ENCODE data around the gene DMTF1.

DMTF1 gene

DNA sequence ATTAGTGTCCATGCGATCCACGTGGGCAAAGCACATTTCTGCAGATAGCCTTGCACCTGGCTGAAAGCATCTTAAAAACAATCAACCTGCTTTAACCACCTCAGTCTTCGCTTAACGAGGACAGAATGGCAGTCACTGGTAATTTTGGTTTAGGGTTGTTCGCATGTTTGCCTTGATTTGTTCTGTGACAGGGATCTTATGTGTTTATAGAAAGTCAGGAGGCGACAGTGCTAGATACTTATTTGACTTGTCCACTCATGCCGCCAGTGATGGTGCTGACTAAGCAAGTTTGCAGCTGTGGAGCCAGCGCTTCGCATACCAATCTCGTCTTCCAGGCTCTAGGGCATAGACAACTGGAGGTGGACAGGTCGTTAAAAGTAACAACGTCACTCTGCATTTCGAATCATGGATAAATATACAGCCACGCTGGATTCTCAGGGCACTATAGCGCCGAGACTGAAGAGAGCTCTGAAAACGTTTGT, 68.5 kb downstream of the DMTF1 start:
- Histone ChIP-seq H3K4me2 (ENCODE audit: insufficient read depth, low read length, poor library complexity, severe bottlenecking) (peak overlapping the region; percentile 58), H3K27ac (replicated peaks; ENCODE audit: low read length) (no peak overlapping the region), H3K4me3 (ENCODE audit: low read length in 2 of 2) (peak overlapping the region in 1 of 2 donors; percentile 87), H4K8ac (ENCODE audit: low read depth, low read length) (no peak overlapping the region), H2BK120ac (ENCODE audit: low read depth, low read length) (no peak overlapping the region), H3K27me3 (ENCODE audit: control insufficient read depth in 3 of 3, insufficient read depth in 3 of 3, low read depth in 1 of 3, low read length in 3 of 3) (peaks cover 0 to 46% (median 17%) of the 10 kb centered on the region in 3 experiments), H3K23ac (ENCODE audit: low read depth, low read length, poor library complexity) (no peak overlapping the region), H3K9ac (ENCODE audit: low read depth, low read length, poor library complexity) (no peak overlapping the region), H2BK15ac (ENCODE audit: low read length) (no peak overlapping the region), H2AK5ac (ENCODE audit: low read depth, low read length) (no peak overlapping the region), H3K79me1 (ENCODE audit: low read depth, low read length) (no peaks in the 10 kb centered on the region), H3K9me3 (replicated peaks in 1 of 2; ENCODE audit: control insufficient read depth in 2 of 2, insufficient read depth in 1 of 2, low read depth in 1 of 2, low read length in 2 of 2) (peaks cover 0 to 7% of the 10 kb centered on the region in 2 donors), H3K4ac (ENCODE audit: low read length) (no peak overlapping the region), H3K14ac (ENCODE audit: low read length) (no peak overlapping the region), H3K36me3 (replicated peaks in 1 of 2; ENCODE audit: control insufficient read depth in 2 of 2, insufficient read depth in 2 of 2, low read length in 2 of 2) (peaks cover 2 to 23% of the 10 kb centered on the region in 2 donors), H4K91ac (ENCODE audit: low read depth, low read length, poor library complexity) (no peak overlapping the region), H3K4me1 (ENCODE audit: control insufficient read depth in 2 of 2, insufficient read depth in 1 of 2, low read depth in 1 of 2, low read length in 2 of 2) (peaks cover 6 to 12% of the 10 kb centered on the region in 2 donors), H2BK12ac (ENCODE audit: low read length) (no peak overlapping the region), H2AFZ (ENCODE audit: low read length) (peak overlapping the region; percentile 99), H3K18ac (ENCODE audit: low read length) (no peak overlapping the region), H2BK5ac (ENCODE audit: low read length) (peak overlapping the region; percentile 85)
- no peak for DNase-seq (ENCODE audit: low spot score)
- no CpG with 5 or more reads among the region's 17 CpGs for WGBS, 2 donors (ENCODE audit: extremely low coverage in 2 of 2, insufficient read length in 2 of 2, insufficient replicate concordance in 1 of 2)

DNA sequence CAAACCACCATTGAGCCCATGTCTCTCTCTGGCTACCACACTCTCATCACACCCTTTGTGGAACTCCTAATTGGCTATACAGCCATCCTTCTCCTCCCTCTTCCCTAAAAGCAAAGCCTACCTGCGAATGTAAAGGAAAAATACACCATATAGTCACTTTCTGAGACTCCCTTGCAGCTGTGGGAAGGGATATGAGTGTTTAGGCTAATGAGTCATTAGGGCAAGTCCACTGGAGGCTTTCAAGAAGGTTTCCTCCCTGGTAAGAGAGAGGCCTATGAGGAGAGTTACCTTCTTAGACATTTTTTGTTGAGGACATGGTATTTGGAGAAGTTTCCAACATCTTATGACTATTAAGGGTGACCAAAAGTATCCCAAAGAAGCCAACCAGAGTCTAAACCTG, 71.4 kb downstream of the DMTF1 start:
- Histone ChIP-seq H4K91ac (ENCODE audit: low read depth, low read length, poor library complexity) (no peak overlapping the region), H2AK5ac (ENCODE audit: low read depth, low read length) (no peak overlapping the region), H3K9ac (ENCODE audit: low read depth, low read length, poor library complexity) (no peak overlapping the region), H2BK15ac (ENCODE audit: low read length) (no peak overlapping the region), H3K27me3 (ENCODE audit: control insufficient read depth in 3 of 3, insufficient read depth in 3 of 3, low read depth in 1 of 3, low read length in 3 of 3) (peaks cover 0 to 59% (median 18%) of the 10 kb centered on the region in 3 experiments), H4K8ac (ENCODE audit: low read depth, low read length) (no peak overlapping the region), H3K18ac (ENCODE audit: low read length) (no peak overlapping the region), H3K4me2 (ENCODE audit: insufficient read depth, low read length, poor library complexity, severe bottlenecking) (no peak overlapping the region), H3K4me3 (ENCODE audit: low read length in 2 of 2) (no peak overlapping the region), H3K14ac (ENCODE audit: low read length) (no peak overlapping the region), H2BK120ac (ENCODE audit: low read depth, low read length) (no peak overlapping the region), H2BK12ac (ENCODE audit: low read length) (no peak overlapping the region), H2BK5ac (ENCODE audit: low read length) (no peak overlapping the region), H3K27ac (replicated peaks; ENCODE audit: low read length) (no peak overlapping the region), H3K4ac (ENCODE audit: low read length) (no peak overlapping the region), H3K23ac (ENCODE audit: low read depth, low read length, poor library complexity) (no peak overlapping the region), H3K36me3 (replicated peaks in 1 of 2; ENCODE audit: control insufficient read depth in 2 of 2, insufficient read depth in 2 of 2, low read length in 2 of 2) (no peaks in the 10 kb centered on the region), H3K9me3 (replicated peaks in 1 of 2; ENCODE audit: control insufficient read depth in 2 of 2, insufficient read depth in 1 of 2, low read depth in 1 of 2, low read length in 2 of 2) (peaks cover 0 to 4% of the 10 kb centered on the region in 2 donors), H2AFZ (ENCODE audit: low read length) (no peak overlapping the region), H3K4me1 (ENCODE audit: control insufficient read depth in 2 of 2, insufficient read depth in 1 of 2, low read depth in 1 of 2, low read length in 2 of 2) (peaks cover 5% of the 10 kb centered on the region in 2 donors), H3K79me1 (ENCODE audit: low read depth, low read length) (no peaks in the 10 kb centered on the region)
- WGBS, 2 donors (ENCODE audit: extremely low coverage in 2 of 2, insufficient read length in 2 of 2, insufficient replicate concordance in 1 of 2): no CpG with 5 or more reads among the region's 1 CpG
- DNase-seq (ENCODE audit: low spot score): no peak

DNA sequence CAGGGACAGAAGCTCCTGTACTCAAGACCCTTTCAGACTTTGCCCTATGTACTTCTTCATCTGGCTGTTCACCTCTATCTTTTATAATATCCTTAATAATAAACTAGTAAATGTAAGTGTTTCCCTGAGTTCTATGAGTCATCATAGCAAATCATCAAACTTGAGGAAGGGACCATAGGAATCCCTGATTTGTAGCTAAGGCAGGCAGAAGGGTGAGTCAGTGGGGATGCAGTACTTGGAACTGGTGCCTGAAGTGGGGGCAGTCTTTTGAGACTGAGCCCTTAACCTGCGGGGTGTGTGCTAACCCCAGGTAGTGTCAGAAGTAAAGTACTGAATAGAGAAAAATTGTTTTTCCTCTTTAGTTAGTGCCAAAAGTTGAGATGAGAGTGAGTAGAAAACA, 73.4 kb downstream of the DMTF1 start:
- DNase-seq (ENCODE audit: low spot score): no peak
- no peak overlapping the region for H3K23ac ChIP-seq (ENCODE audit: low read depth, low read length, poor library complexity)
- H2AFZ ChIP-seq (ENCODE audit: low read length): no peak overlapping the region
- H3K4me2 ChIP-seq (ENCODE audit: insufficient read depth, low read length, poor library complexity, severe bottlenecking): no peak overlapping the region
- H3K14ac ChIP-seq (ENCODE audit: low read length): no peak overlapping the region
- no peak overlapping the region for H3K4me3 ChIP-seq (ENCODE audit: low read length in 2 of 2)
- no peak overlapping the region for H3K4ac ChIP-seq (ENCODE audit: low read length)
- peaks cover 0 to 4% of the 10 kb centered on the region in 2 donors for H3K9me3 ChIP-seq (replicated peaks in 1 of 2; ENCODE audit: control insufficient read depth in 2 of 2, insufficient read depth in 1 of 2, low read depth in 1 of 2, low read length in 2 of 2)
- H3K9ac ChIP-seq (ENCODE audit: low read depth, low read length, poor library complexity): no peak overlapping the region
- H3K4me1 ChIP-seq (ENCODE audit: control insufficient read depth in 2 of 2, insufficient read depth in 1 of 2, low read depth in 1 of 2, low read length in 2 of 2): peaks cover 2 to 4% of the 10 kb centered on the region in 2 donors
- no peaks in the 10 kb centered on the region for H3K36me3 ChIP-seq (replicated peaks in 1 of 2; ENCODE audit: control insufficient read depth in 2 of 2, insufficient read depth in 2 of 2, low read length in 2 of 2)
- no peak overlapping the region for H4K91ac ChIP-seq (ENCODE audit: low read depth, low read length, poor library complexity)
- no peak overlapping the region for H2BK15ac ChIP-seq (ENCODE audit: low read length)
- H2BK5ac ChIP-seq (ENCODE audit: low read length): no peak overlapping the region
- H3K18ac ChIP-seq (ENCODE audit: low read length): no peak overlapping the region
- WGBS, 2 donors (ENCODE audit: extremely low coverage in 2 of 2, insufficient read length in 2 of 2, insufficient replicate concordance in 1 of 2): no CpG with 5 or more reads among the region's 1 CpG
- H4K8ac ChIP-seq (ENCODE audit: low read depth, low read length): no peak overlapping the region
- H2AK5ac ChIP-seq (ENCODE audit: low read depth, low read length): no peak overlapping the region
- no peak overlapping the region for H2BK12ac ChIP-seq (ENCODE audit: low read length)
- no peak overlapping the region for H3K27ac ChIP-seq (replicated peaks; ENCODE audit: low read length)
- no peak overlapping the region for H2BK120ac ChIP-seq (ENCODE audit: low read depth, low read length)
- H3K27me3 ChIP-seq (ENCODE audit: control insufficient read depth in 3 of 3, insufficient read depth in 3 of 3, low read depth in 1 of 3, low read length in 3 of 3): peaks cover 0 to 68% (median 16%) of the 10 kb centered on the region in 3 experiments
- no peaks in the 10 kb centered on the region for H3K79me1 ChIP-seq (ENCODE audit: low read depth, low read length)

DNA sequence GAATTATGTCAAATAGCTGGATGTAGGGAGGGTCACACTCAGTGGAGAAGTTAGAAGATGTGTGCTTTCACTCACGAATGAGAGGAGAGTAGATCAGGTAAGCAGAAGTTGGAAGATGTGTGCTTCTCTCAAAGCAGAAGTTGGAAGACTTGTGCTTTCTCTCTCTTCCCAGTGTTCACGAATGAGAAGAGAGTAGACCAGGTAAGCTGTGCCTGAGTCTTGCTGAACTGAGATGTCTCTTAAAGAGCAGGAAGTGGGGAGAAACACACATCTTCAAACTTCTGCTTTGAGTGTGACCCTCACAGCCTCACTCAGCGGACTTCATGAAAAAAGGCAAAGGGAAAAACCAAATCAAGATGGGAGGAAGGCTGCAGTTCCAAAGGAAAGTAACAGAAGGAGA, 74.2 kb downstream of the DMTF1 start:
- Histone ChIP-seq H3K4me2 (ENCODE audit: insufficient read depth, low read length, poor library complexity, severe bottlenecking) (no peak overlapping the region), H3K27ac (replicated peaks; ENCODE audit: low read length) (no peak overlapping the region), H2BK15ac (ENCODE audit: low read length) (no peak overlapping the region), H2BK5ac (ENCODE audit: low read length) (no peak overlapping the region), H3K36me3 (replicated peaks in 1 of 2; ENCODE audit: control insufficient read depth in 2 of 2, insufficient read depth in 2 of 2, low read length in 2 of 2) (no peaks in the 10 kb centered on the region), H3K9me3 (replicated peaks in 1 of 2; ENCODE audit: control insufficient read depth in 2 of 2, insufficient read depth in 1 of 2, low read depth in 1 of 2, low read length in 2 of 2) (peaks cover 0 to 4% of the 10 kb centered on the region in 2 donors), H2BK12ac (ENCODE audit: low read length) (no peak overlapping the region), H2AK5ac (ENCODE audit: low read depth, low read length) (no peak overlapping the region), H3K14ac (ENCODE audit: low read length) (no peak overlapping the region), H3K79me1 (ENCODE audit: low read depth, low read length) (no peaks in the 10 kb centered on the region), H2BK120ac (ENCODE audit: low read depth, low read length) (no peak overlapping the region), H3K4me3 (ENCODE audit: low read length in 2 of 2) (no peak overlapping the region), H3K18ac (ENCODE audit: low read length) (no peak overlapping the region), H3K4me1 (ENCODE audit: control insufficient read depth in 2 of 2, insufficient read depth in 1 of 2, low read depth in 1 of 2, low read length in 2 of 2) (peaks cover 0 to 2% of the 10 kb centered on the region in 2 donors), H4K8ac (ENCODE audit: low read depth, low read length) (no peak overlapping the region), H3K4ac (ENCODE audit: low read length) (no peak overlapping the region), H3K23ac (ENCODE audit: low read depth, low read length, poor library complexity) (no peak overlapping the region), H4K91ac (ENCODE audit: low read depth, low read length, poor library complexity) (no peak overlapping the region), H2AFZ (ENCODE audit: low read length) (no peak overlapping the region), H3K9ac (ENCODE audit: low read depth, low read length, poor library complexity) (no peak overlapping the region), H3K27me3 (ENCODE audit: control insufficient read depth in 3 of 3, insufficient read depth in 3 of 3, low read depth in 1 of 3, low read length in 3 of 3) (peaks cover 0 to 66% (median 9%) of the 10 kb centered on the region in 3 experiments)
- WGBS, 2 donors (ENCODE audit: extremely low coverage in 2 of 2, insufficient read length in 2 of 2, insufficient replicate concordance in 1 of 2): no CpG with 5 or more reads among the region's 3 CpGs
- no peak for DNase-seq (ENCODE audit: low spot score)
